Fibroblast of mammary gland (primary cell): Measurements from ENCODE around the gene ARHGAP15.

Experiments used
- DNase-seq: peaks from one replicate; pipeline ENCODE4 v3.0.0-alpha.2; 2010; ENCODE audit warnings: low read depth
- H3K4me3 ChIP-seq: 2 replicates; pipeline ENCODE4 v1.5.1; 2011; ENCODE audit warnings: low read depth, mild to moderate bottlenecking, low read length, moderate library complexity; ENCODE audit not compliant: control insufficient read depth
- TF ChIP-seq, protein P1 (sequence below): conservative IDR thresholded peaks from 2 replicates; pipeline ENCODE4 v1.5.1; 2011; ENCODE audit warnings: low read depth, low read length, inconsistent platforms; ENCODE audit not compliant: control insufficient read depth, insufficient read depth

ARHGAP15 gene

GRCh38 chr2:143498496-143498895, 369.3 kb downstream of the ARHGAP15 start:
- no peak for DNase-seq
- TF ChIP-seq, protein P1, sequence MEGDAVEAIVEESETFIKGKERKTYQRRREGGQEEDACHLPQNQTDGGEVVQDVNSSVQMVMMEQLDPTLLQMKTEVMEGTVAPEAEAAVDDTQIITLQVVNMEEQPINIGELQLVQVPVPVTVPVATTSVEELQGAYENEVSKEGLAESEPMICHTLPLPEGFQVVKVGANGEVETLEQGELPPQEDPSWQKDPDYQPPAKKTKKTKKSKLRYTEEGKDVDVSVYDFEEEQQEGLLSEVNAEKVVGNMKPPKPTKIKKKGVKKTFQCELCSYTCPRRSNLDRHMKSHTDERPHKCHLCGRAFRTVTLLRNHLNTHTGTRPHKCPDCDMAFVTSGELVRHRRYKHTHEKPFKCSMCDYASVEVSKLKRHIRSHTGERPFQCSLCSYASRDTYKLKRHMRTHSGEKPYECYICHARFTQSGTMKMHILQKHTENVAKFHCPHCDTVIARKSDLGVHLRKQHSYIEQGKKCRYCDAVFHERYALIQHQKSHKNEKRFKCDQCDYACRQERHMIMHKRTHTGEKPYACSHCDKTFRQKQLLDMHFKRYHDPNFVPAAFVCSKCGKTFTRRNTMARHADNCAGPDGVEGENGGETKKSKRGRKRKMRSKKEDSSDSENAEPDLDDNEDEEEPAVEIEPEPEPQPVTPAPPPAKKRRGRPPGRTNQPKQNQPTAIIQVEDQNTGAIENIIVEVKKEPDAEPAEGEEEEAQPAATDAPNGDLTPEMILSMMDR, result no peak
- H3K4me3 ChIP-seq, result no peak overlapping the region

DNA sequence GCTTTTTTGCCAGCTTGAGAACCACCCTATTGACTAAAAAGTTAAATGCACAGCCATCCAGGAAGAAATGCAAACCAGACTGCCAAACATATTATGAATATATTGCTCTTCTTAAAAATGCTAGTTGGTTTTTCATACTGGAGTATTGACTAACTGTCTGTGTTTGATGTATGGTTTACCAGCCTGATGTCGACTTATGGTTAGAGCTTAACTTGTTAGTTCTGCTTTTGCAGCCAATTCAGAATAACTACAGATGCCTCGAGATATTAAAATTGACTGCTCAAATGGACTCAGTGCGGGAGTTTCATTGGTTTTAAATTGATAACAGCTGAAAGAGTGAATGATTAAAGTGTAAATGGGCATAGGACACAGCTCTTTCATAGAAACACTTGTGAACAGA, 369.8 kb downstream of the ARHGAP15 start:
- no peak for DNase-seq
- TF ChIP-seq, protein P1, result no peak
- no peak overlapping the region for H3K4me3 ChIP-seq

- TF ChIP-seq, protein P1, result no peak
- DNase-seq, result no peak
Observed at GRCh38 chr2:143501106-143501676, 372.0 kb downstream of the ARHGAP15 start.

GRCh38 chr2:143503280-143503679, 374.1 kb downstream of the ARHGAP15 start:
- no peak for DNase-seq
- H3K4me3 ChIP-seq, result no peak overlapping the region
- TF ChIP-seq, protein P1, result no peak

More at GRCh38 chr2:143501106-143501676, 372.0 kb downstream of the ARHGAP15 start:
- H3K4me3 ChIP-seq, result no peak overlapping the region

DNA sequence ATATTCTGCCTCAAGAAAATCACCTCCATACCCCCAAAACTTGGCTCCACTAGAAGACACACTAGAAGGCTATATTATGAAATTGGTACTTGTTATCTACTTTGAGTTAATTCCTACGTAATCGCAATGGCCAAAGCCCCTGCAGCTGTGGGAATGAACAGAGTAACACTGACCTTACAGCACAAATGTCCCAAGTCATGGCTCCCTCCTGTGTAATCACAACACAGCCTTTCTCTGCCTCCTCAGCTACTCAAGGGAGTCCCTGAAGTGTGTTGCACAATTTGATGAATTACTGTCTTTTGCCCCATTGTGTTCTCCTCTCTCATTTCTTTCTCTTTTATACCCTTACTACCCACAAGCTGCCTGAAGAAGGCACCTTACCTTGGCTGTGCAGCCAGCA, 375.2 kb downstream of the ARHGAP15 start:
- TF ChIP-seq, protein P1, result no peak
- H3K4me3 ChIP-seq, result no peak overlapping the region
- DNase-seq, result peak; percentile 6

DNA sequence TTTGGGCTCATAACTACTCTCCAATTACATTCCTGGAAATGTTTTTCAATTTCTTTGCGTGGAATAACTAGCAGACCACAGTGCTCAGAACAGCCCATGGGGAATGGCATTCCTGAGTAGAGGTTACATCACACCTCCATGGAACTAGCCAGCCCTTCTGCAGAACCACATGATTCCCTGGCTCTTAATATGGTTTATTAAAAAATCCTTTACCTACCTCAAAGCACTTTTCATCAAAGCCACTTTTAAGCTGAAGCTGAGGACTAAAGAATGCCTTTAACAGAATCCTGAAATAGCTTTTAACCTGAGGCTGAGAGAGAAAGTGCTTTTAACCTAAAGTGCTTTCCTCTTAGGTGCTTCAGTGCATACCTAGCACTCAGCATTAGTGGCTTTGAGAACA, 376.3 kb downstream of the ARHGAP15 start:
- DNase-seq, result peak; percentile 11
- H3K4me3 ChIP-seq, result no peak overlapping the region
- TF ChIP-seq, protein P1, result no peak

- TF ChIP-seq, protein P1, result peak; percentile 89
- H3K4me3 ChIP-seq, result no peak overlapping the region
- peak; percentile 73 for DNase-seq
Observed at GRCh38 chr2:143513081-143513480, 383.9 kb downstream of the ARHGAP15 start.
